Thyroid gland (tissue), 4 donors: Measurements from ENCODE around the gene DNAH10. TPM values are rescaled to one million over a fixed set of nuclear protein-coding genes. Genes with fewer than 3 reads are reported as not detected.
"Not testable (repeated sequence)": the region's sequence is repeated elsewhere in the genome, so short reads cannot be mapped to it uniquely, and the experiment has no call there.

Source experiments
- DNase-seq, 2 donors: peaks; one replicate each; pipeline ENCODE4 v3.0.0-alpha.2; 2019
- H3K27ac ChIP-seq, 3 donors: fragments of 200-600 bp; sonication (generic); 1 replicate in 2 of 3; 2 replicates in 1 of 3; pipeline ENCODE4 v1.5.1; 2016 to 2019; ENCODE audit warnings: mild to moderate bottlenecking in 1 of 3, moderate library complexity in 1 of 3
- H3K27me3 ChIP-seq: fragments of 200-600 bp; sonication (generic); one replicate; pipeline ENCODE4 v1.5.1; 2019
- H3K36me3 ChIP-seq, 2 donors: fragments of 200-600 bp; sonication (generic); one replicate each; pipeline ENCODE4 v1.5.1; 2016 to 2019
- H3K4me1 ChIP-seq, 2 donors: fragments of 200-600 bp; sonication (generic); one replicate each; pipeline ENCODE4 v1.5.1; 2017 to 2019
- H3K4me3 ChIP-seq, 3 donors: fragments of 200-600 bp; sonication (generic); replicated peaks in 1 of 3; 1 replicate in 2 of 3; 2 replicates in 1 of 3; pipeline ENCODE4 v1.5.1; 2016; ENCODE audit warnings: mild to moderate bottlenecking in 1 of 3
- H3K9me3 ChIP-seq: fragments of 200-600 bp; sonication (generic); one replicate; pipeline ENCODE4 v1.5.1; 2017
- POLR2A ChIP-seq, 2 donors: fragments of 450-650 bp; IDR thresholded peaks; one replicate each; pipeline ENCODE4 v1.6.1; 2017; ENCODE audit warnings: antibody characterized with exemption in 2 of 2, mild to moderate bottlenecking in 2 of 2, moderate library complexity in 1 of 2
- WGBS, 2 donors: methylation state at CpG; one replicate each; pipeline ENCODE4 v1.1.5; 2017; 5-methylcytosine and 5-hydroxymethylcytosine counted together
- intact Hi-C: fragments of 100-400 bp; cut with DNase I; formaldehyde crosslinking; loops from one replicate; pipeline ENCODE4 v1.15.1; 2023
- total RNA-seq, 4 donors: library from RNA; depleted of rRNA; stranded (reverse); fragments of >200 nt; gene quantifications; one replicate each; pipeline ENCODE4 v1.2.3, GENCODE V29; 2016
- TF ChIP-seq, protein P1 (sequence below), 6 experiments: fragments of 200-600 bp in 3 of 6; fragments of 450-650 bp in 3 of 6; sonication (generic) in 3 of 6; IDR thresholded peaks; one replicate each; pipeline ENCODE4 v1.5.1; 2016 to 2019; ENCODE audit warnings: antibody characterized with exemption in 6 of 6, mild to moderate bottlenecking in 2 of 6, inconsistent platforms in 1 of 6, moderate library complexity in 1 of 6

Gene DNAH10
- total RNA-seq, 4 donors from 2014 or later, result 0.10 to 0.33 (median 0.27) TPM; not detected in 1

DNA sequence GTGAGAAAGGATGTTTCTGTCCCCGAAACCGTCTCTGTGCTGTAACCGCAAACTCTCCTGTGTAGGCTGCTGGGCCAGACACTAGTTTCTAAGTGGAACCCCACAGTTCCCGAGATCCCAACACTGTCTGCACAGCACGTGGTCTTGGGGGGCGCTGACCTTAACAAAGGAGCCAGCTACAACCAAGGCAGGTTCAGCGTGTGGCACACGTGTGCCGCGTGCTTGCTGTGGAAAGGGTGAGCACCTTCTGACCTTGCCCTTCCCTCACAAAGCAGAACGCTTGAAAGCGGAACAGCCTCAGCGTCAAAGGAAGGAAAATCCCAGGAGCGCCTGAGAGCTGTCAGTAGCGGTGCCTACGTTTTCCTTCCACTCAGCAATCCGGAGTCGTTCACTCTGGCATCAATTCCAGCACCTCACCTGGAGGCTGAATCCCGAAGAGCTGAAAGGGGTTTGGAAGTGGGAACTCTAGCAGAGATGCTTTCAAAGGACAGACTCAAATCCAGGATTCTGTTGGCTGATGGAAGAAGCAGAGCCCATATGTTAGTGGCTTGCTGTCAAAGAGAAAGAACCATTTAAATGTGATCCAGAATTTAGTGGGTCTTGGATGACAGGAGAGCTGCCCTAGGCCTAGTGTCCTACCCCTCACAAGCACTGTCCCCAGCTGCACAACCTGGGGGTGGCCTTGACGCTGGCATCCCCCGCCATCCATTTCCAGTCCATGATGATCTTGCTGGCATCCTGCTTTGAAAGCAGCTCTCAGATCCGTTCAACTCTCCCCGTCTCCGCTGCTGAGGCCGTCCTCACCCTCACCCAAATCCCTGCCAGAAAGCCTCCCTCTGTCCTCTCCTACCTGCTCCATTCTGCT, 183.4 kb downstream of the DNAH10 start:
- Histone ChIP-seq H3K4me1 (peaks cover 9 to 28% of the 10 kb centered on the region in 2 donors), H3K9me3 (no peaks in the 10 kb centered on the region), H3K4me3 (no peak overlapping the region), H3K27me3 (no peaks in the 10 kb centered on the region), H3K36me3 (peaks cover 10 to 14% of the 10 kb centered on the region in 2 donors), H3K27ac (peak overlapping the region; percentile 80 to 88 (median 82))
- 82 to 87% methylated on average over 25 of the region's 25 CpGs for WGBS, 2 donors
- intact Hi-C loops, result no loop called here
- no peak for DNase-seq
- TF ChIP-seq, protein P1, sequence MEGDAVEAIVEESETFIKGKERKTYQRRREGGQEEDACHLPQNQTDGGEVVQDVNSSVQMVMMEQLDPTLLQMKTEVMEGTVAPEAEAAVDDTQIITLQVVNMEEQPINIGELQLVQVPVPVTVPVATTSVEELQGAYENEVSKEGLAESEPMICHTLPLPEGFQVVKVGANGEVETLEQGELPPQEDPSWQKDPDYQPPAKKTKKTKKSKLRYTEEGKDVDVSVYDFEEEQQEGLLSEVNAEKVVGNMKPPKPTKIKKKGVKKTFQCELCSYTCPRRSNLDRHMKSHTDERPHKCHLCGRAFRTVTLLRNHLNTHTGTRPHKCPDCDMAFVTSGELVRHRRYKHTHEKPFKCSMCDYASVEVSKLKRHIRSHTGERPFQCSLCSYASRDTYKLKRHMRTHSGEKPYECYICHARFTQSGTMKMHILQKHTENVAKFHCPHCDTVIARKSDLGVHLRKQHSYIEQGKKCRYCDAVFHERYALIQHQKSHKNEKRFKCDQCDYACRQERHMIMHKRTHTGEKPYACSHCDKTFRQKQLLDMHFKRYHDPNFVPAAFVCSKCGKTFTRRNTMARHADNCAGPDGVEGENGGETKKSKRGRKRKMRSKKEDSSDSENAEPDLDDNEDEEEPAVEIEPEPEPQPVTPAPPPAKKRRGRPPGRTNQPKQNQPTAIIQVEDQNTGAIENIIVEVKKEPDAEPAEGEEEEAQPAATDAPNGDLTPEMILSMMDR (IDR thresholded peaks at IDR 0.05), result no peak
- no peak for TF ChIP-seq POLR2A (IDR thresholded peaks at IDR 0.05)

DNA sequence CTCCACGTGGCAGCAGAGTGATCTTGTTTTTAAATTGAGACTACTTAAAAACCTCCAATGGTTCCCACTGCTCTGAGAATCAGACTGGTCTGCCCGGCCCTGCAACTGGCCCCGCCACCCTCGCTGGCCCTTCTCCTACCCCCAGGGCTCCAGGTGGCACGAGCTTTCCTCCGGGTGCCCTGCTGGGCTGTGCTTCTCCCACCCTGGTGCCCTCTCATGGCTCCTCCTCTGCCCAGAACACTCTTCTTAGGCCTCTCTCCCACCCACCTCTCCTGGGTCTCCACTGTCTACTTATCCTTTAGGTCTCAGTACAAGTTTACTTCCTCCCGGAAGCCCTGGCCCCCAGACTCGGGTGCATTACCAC, 184.0 kb downstream of the DNAH10 start:
- 35 to 51% methylated on average over 8 of the region's 8 CpGs for WGBS, 2 donors
- H3K36me3 ChIP-seq, result peaks cover 10 to 14% of the 10 kb centered on the region in 2 donors
- TF ChIP-seq POLR2A (IDR thresholded peaks at IDR 0.05), result no peak
- TF ChIP-seq, protein P1 (IDR thresholded peaks at IDR 0.05), result no peak
- no peaks in the 10 kb centered on the region for H3K27me3 ChIP-seq
- no peaks in the 10 kb centered on the region for H3K9me3 ChIP-seq
- intact Hi-C loops, result no loop called here
- H3K4me1 ChIP-seq, result peaks cover 9 to 28% of the 10 kb centered on the region in 2 donors
- peak; percentile 63 to 71 for DNase-seq
- H3K27ac ChIP-seq, result peak overlapping the region; percentile 80 to 88 (median 82)
- H3K4me3 ChIP-seq, result no peak overlapping the region

DNA sequence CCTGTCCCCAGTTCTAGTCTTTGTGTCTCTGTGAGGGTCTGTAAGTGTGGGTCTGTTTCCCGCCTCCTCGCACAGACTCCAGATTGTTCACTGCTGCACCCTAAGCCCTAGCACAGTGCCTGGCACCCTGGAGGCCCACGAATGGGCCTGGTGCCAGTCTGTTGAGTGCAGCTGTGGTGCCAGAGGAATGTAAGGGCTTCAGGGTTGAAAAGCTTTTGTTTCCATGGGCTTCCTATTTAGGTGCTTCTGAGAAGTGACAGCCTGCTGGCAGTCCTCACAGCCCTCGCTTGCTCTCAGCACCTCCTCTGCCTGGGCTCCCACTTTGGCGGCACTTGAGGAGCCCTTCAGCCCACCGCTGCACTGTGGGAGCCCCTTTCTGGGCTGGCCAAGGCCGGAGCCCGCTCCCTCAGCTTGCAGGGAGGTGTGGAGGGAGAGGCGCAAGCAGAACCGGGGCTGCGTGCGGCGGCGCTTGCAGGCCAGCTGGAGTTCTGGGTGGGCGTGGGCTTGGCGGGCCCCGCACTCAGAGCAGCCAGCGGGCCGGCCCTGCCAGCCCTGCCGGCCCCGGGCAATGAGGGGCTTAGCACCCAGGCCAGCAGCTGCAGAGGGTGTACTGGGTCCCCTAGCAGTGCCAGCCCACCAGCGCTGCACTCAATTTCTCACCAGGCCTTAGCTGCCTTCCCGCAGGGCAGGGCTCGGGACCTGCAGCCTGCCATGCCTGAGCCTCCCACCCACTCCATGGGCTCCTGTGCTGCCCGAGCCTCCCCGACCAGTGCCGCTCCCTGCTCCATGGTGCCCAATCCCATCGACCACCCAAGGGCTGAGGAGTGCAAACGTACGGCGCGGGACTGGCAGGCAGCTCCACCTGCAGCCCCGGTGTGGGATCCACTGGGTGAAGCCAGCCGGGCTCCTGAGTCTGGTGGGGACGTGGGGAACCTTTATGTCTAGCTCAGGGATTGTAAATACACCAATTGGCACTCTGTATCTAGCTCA, 184.7 kb downstream of the DNAH10 start:
- H3K4me1 ChIP-seq, result peaks cover 9 to 28% of the 10 kb centered on the region in 2 donors
- H3K36me3 ChIP-seq, H3K4me3 ChIP-seq, intact Hi-C loops, H3K27me3 ChIP-seq, H3K9me3 ChIP-seq: not testable (repeated sequence)
- WGBS, 2 donors, result 68 to 85% methylated on average over 11 to 23 of the region's 35 CpGs
- peak; percentile 86 to 87 for DNase-seq
- H3K27ac ChIP-seq, result peak overlapping the region; percentile 80 to 88 (median 82)

DNA sequence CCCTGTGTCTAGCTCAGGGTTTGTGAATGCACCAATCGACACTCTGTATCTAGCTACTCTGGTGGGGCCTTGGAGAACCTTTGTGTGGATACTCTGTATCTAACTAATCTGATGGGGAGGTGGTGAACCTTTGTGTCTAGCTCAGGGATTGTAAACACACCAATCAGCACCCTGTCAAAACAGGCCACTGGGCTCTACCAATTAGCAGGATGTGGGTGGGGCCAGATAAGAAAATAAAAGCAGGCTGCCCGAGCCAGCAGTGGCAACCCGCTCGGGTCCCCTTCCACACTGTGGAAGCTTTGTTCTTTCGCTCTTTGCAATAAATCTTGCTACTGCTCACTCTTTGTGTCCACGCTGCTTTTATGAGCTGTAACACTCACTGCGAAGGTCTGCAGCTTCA, 185.4 kb downstream of the DNAH10 start:
- H3K9me3 ChIP-seq, intact Hi-C loops, H3K36me3 ChIP-seq, H3K27me3 ChIP-seq, H3K4me3 ChIP-seq, DNase-seq, H3K27ac ChIP-seq: not testable (repeated sequence)
- H3K4me1 ChIP-seq, result peaks cover 9 to 28% of the 10 kb centered on the region in 2 donors
- 93 to 94% methylated on average over 6 to 7 of the region's 7 CpGs for WGBS, 2 donors

DNA sequence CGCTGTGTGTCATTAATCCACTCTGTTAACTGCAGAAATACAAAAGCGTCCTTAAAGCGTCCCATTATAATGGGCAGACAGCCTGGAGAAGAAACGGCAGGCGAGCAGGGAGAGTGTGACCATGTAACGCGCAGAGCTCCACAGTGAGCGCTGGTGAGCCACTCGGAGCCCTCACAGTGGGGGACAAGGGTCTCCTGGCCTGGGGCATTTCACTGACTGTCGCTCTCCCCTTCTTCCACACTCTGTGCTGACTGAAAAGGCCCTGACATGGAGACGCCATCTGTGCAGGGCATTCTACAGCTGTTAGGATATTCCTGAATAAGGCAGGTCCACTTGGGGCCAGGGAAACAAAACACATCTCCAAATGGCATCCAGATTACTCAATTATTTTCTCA, 186.3 kb downstream of the DNAH10 start:
- H3K27me3 ChIP-seq, result no peaks in the 10 kb centered on the region
- WGBS, 2 donors, result 94 to 95% methylated on average over 11 of the region's 11 CpGs
- TF ChIP-seq, protein P1 (IDR thresholded peaks at IDR 0.05), result no peak
- no peak for TF ChIP-seq POLR2A (IDR thresholded peaks at IDR 0.05)
- no peak overlapping the region for H3K4me3 ChIP-seq
- no peak overlapping the region for H3K27ac ChIP-seq
- no peak for DNase-seq
- no peaks in the 10 kb centered on the region for H3K36me3 ChIP-seq
- H3K9me3 ChIP-seq, result no peaks in the 10 kb centered on the region
- intact Hi-C loops, result no loop called here
- H3K4me1 ChIP-seq, result peaks cover 9 to 28% of the 10 kb centered on the region in 2 donors
